ENCODE measurements around the gene SLC25A18.

- no peak for TF ChIP-seq POLR2AphosphoS5 (IDR thresholded peaks at IDR 0.05; ENCODE audit: low read depth, low read length)
- TF ChIP-seq, protein P1, sequence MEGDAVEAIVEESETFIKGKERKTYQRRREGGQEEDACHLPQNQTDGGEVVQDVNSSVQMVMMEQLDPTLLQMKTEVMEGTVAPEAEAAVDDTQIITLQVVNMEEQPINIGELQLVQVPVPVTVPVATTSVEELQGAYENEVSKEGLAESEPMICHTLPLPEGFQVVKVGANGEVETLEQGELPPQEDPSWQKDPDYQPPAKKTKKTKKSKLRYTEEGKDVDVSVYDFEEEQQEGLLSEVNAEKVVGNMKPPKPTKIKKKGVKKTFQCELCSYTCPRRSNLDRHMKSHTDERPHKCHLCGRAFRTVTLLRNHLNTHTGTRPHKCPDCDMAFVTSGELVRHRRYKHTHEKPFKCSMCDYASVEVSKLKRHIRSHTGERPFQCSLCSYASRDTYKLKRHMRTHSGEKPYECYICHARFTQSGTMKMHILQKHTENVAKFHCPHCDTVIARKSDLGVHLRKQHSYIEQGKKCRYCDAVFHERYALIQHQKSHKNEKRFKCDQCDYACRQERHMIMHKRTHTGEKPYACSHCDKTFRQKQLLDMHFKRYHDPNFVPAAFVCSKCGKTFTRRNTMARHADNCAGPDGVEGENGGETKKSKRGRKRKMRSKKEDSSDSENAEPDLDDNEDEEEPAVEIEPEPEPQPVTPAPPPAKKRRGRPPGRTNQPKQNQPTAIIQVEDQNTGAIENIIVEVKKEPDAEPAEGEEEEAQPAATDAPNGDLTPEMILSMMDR (IDR thresholded peaks at IDR 0.05), result no peak
- TF ChIP-seq, protein P2, sequence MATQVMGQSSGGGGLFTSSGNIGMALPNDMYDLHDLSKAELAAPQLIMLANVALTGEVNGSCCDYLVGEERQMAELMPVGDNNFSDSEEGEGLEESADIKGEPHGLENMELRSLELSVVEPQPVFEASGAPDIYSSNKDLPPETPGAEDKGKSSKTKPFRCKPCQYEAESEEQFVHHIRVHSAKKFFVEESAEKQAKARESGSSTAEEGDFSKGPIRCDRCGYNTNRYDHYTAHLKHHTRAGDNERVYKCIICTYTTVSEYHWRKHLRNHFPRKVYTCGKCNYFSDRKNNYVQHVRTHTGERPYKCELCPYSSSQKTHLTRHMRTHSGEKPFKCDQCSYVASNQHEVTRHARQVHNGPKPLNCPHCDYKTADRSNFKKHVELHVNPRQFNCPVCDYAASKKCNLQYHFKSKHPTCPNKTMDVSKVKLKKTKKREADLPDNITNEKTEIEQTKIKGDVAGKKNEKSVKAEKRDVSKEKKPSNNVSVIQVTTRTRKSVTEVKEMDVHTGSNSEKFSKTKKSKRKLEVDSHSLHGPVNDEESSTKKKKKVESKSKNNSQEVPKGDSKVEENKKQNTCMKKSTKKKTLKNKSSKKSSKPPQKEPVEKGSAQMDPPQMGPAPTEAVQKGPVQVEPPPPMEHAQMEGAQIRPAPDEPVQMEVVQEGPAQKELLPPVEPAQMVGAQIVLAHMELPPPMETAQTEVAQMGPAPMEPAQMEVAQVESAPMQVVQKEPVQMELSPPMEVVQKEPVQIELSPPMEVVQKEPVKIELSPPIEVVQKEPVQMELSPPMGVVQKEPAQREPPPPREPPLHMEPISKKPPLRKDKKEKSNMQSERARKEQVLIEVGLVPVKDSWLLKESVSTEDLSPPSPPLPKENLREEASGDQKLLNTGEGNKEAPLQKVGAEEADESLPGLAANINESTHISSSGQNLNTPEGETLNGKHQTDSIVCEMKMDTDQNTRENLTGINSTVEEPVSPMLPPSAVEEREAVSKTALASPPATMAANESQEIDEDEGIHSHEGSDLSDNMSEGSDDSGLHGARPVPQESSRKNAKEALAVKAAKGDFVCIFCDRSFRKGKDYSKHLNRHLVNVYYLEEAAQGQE (IDR thresholded peaks at IDR 0.05; ENCODE audit: insufficient read depth in 1 of 2, low read depth in 2 of 2, low read length in 1 of 2), result no peak
- TF ChIP-seq SIN3A (IDR thresholded peaks at IDR 0.05; ENCODE audit: borderline replicate concordance, insufficient read depth, low read depth, low read length), result no peak
- TF ChIP-seq TCF7L2 (IDR thresholded peaks at IDR 0.05; ENCODE audit: low read depth, low read length), result no peak
Observed at GRCh38 chr22:17566776-17567175, 3.5 kb downstream of the SLC25A18 start.

Measured in Panc1 (cell line).